ENCODE measurements around the gene R3HDM2.

Gene R3HDM2

DNA sequence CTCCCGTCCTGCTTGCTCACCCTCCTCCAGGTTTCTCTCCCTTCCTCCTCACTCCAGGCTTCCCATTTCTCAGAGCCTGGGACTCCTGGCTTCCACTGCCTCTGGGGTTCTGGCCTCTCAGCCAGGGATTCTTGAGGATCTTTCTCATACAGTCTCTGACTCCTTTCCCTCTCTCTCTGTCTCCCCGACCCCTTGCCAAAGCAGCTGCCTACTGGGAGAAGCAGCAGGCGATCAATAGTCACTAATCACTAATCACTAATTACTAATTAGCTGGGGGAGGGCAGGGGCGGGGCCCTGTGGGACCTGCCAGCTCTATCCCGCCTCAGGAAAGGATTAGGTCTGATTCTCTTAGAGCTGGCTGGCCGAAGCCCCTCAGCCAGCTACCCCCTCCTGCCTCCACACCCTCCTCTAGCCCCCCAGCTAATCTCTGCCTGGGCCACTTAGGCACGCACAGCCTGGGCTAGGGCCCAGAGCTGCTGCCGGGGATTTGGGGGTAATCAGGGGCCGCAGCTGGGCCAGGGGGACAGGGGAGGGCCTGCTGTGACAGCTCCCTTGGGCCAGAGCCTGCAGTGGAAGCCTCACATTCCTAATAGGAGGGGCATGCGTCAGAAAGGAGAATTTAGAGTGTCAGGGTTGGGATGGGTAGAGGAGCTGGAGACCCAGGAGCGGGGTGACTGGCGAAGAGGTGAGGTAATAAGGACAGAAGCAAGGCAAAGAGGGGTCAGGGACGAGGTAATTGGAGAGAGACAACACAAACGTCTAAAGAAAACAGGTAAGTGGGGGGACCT, 211.4 kb downstream of the R3HDM2 start:
- Histone ChIP-seq H3K9me3 (ENCODE audit: low read length) (no peaks in the 10 kb centered on the region), H3K36me3 (ENCODE audit: insufficient read depth, low read length) (no peaks in the 10 kb centered on the region), H3K4me1 (ENCODE audit: insufficient read depth, low read length) (peaks cover 33% of the 10 kb centered on the region), H3K27me3 (ENCODE audit: insufficient read depth, low read length) (peaks cover 88% of the 10 kb centered on the region), H2AFZ (ENCODE audit: low read depth, low read length) (no peak overlapping the region), H3K4me3 (ENCODE audit: low read length) (no peak overlapping the region)

DNA sequence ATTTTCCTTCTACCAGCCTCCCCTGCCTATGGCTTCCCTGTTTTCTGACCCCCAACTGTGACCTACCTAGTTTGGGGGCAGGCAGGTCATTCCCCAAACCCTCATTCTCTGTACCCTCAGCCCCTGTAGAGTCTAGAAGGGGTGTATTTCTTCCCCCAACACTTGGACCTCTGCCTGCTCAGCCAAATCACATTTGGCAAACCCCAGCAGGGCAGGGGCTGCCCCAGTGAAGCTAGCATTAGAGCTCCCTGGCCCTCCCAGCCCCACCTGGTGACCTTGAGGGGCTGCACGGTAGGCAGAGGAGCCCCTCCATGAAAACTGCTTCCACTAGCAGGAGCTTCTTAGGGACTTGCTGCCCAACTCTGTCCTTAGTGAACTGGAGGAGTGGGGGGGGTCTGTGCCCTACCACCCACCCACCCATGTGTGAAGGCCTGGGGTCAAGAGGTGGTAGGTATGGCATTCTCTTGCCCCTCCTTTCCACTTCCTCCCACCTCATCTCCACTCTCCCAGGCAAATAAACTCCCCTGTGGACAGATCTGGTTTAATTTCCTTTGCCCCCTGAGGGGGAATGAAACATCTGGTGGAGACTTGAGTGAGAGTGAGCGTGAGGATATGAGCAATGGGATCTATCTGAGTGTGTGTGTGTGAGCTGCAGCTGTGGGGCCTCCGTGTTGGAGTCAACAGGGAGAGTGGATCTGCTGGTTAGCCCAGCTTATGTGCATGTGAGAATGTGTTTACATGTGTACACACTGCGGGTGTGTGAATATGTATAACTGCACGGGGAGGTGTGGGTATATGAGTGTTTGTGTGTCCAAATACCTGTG, 212.6 kb downstream of the R3HDM2 start:
- Histone ChIP-seq H3K9me3 (ENCODE audit: low read length) (no peaks in the 10 kb centered on the region), H3K4me1 (ENCODE audit: insufficient read depth, low read length) (peaks cover 36% of the 10 kb centered on the region), H3K36me3 (ENCODE audit: insufficient read depth, low read length) (no peaks in the 10 kb centered on the region), H3K27me3 (ENCODE audit: insufficient read depth, low read length) (peaks cover 76% of the 10 kb centered on the region), H3K4me3 (ENCODE audit: low read length) (no peak overlapping the region), H2AFZ (ENCODE audit: low read depth, low read length) (no peak overlapping the region)

- peaks cover 66% of the 10 kb centered on the region for H3K27me3 ChIP-seq (ENCODE audit: insufficient read depth, low read length)
- H2AFZ ChIP-seq (ENCODE audit: low read depth, low read length): no peak overlapping the region
- no peaks in the 10 kb centered on the region for H3K9me3 ChIP-seq (ENCODE audit: low read length)
- peaks cover 36% of the 10 kb centered on the region for H3K4me1 ChIP-seq (ENCODE audit: insufficient read depth, low read length)
- H3K36me3 ChIP-seq (ENCODE audit: insufficient read depth, low read length): peaks cover 2% of the 10 kb centered on the region
- H3K4me3 ChIP-seq (ENCODE audit: low read length): peak overlapping the region; percentile 23
Measured at GRCh38 chr12:57216921-57217879, 213.6 kb downstream of the R3HDM2 start.

DNA sequence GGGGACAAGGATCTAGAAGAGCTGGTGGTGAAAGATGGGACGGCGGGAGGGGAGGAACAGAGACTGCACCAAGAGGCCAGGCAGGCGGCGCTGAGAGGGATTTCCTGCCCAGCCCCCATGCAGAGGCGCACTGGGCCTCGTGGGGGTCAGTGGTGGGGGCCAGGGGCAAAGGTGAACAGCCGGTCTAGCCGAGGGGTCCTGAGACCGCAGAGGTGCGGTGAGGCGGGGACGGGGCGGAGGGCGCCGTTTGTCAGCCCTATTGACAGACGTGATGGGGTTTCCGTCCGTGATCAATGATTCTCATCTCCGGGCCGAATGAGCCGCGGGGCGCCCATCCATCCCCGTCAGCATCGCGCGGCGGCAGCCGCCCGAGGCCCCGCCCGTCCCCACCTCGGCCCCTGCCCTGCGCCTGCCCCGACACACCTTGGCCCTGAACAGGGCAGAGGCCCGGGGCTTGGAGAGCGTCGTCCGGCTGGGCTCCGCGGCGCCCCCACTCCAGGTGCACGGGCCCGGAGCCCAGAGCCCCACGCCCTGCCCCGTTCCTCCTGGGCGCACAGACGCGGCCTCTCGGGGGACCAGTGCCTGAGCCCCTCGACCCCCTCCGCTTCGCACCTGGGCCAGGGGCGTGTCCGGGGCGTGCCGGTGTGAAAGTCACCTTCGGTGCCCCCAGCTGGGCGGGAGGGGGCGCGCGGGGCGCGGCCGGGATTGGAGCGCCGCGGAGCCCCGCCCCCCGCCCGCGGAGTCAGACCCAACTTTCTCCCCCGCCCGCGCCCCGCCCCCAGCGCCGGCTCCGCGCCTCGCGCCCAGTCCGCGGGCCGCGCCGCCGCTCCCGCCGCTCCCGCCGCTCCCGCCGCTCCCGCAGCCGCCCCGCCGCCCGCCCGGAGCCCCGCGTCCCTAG, 214.6 kb downstream of the R3HDM2 start, which contains the start of gene NXPH4:
NXPH4 (plus strand) TSS at position 781 of the 898 bp plus-strand sequence. CDS start 176 bp downstream, outside the sequence.
- H3K9me3 ChIP-seq (ENCODE audit: low read length): no peaks in the 10 kb centered on the region
- H3K27me3 ChIP-seq (ENCODE audit: insufficient read depth, low read length): peaks cover 56% of the 10 kb centered on the region
- peaks cover 6% of the 10 kb centered on the region for H3K36me3 ChIP-seq (ENCODE audit: insufficient read depth, low read length)
- H3K4me1 ChIP-seq (ENCODE audit: insufficient read depth, low read length): peaks cover 32% of the 10 kb centered on the region
- peak within 1 kb of the TSS; percentile 23 for H3K4me3 ChIP-seq (ENCODE audit: low read length)
- H2AFZ ChIP-seq (ENCODE audit: low read depth, low read length): no peak within 1 kb of the TSS

- Histone ChIP-seq H2AFZ (ENCODE audit: low read depth, low read length) (no peak overlapping the region), H3K4me1 (ENCODE audit: insufficient read depth, low read length) (peaks cover 32% of the 10 kb centered on the region), H3K36me3 (ENCODE audit: insufficient read depth, low read length) (peaks cover 11% of the 10 kb centered on the region), H3K4me3 (ENCODE audit: low read length) (no peak overlapping the region), H3K9me3 (ENCODE audit: low read length) (no peaks in the 10 kb centered on the region), H3K27me3 (ENCODE audit: insufficient read depth, low read length) (peaks cover 50% of the 10 kb centered on the region)
Measured at GRCh38 chr12:57215668-57216013, 215.2 kb downstream of the R3HDM2 start.

DNA sequence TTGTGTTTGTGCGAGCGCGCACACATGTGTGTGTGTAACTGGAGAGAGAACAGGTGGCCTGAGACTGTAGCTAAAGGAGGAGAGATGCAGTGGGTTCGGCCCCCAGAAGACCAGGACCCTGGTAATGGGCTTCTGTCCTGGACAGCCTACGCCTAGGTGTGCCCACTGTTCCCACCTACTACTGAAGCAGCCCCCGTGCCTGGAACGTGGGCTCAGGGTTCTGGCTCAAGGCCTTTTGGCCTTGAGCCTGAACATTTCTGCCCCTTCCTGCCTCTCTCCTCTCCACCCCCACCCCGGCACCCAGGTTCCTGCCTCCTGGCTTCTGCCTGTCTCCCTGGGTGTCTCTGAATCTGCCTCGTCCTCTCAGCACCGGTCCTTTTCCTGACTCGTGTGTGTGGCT, 215.8 kb downstream of the R3HDM2 start:
- H3K27me3 ChIP-seq (ENCODE audit: insufficient read depth, low read length): peaks cover 48% of the 10 kb centered on the region
- peaks cover 15% of the 10 kb centered on the region for H3K36me3 ChIP-seq (ENCODE audit: insufficient read depth, low read length)
- no peak overlapping the region for H2AFZ ChIP-seq (ENCODE audit: low read depth, low read length)
- H3K9me3 ChIP-seq (ENCODE audit: low read length): no peaks in the 10 kb centered on the region
- peaks cover 32% of the 10 kb centered on the region for H3K4me1 ChIP-seq (ENCODE audit: insufficient read depth, low read length)
- H3K4me3 ChIP-seq (ENCODE audit: low read length): no peak overlapping the region

- peaks cover 41% of the 10 kb centered on the region for H3K27me3 ChIP-seq (ENCODE audit: insufficient read depth, low read length)
- peaks cover 25% of the 10 kb centered on the region for H3K4me1 ChIP-seq (ENCODE audit: insufficient read depth, low read length)
- no peaks in the 10 kb centered on the region for H3K9me3 ChIP-seq (ENCODE audit: low read length)
- H2AFZ ChIP-seq (ENCODE audit: low read depth, low read length): no peak overlapping the region
- H3K4me3 ChIP-seq (ENCODE audit: low read length): no peak overlapping the region
- peaks cover 19% of the 10 kb centered on the region for H3K36me3 ChIP-seq (ENCODE audit: insufficient read depth, low read length)
Measured at GRCh38 chr12:57214398-57214781, 216.5 kb downstream of the R3HDM2 start.

- no peaks in the 10 kb centered on the region for H3K9me3 ChIP-seq (ENCODE audit: low read length)
- H2AFZ ChIP-seq (ENCODE audit: low read depth, low read length): no peak overlapping the region
- H3K4me1 ChIP-seq (ENCODE audit: insufficient read depth, low read length): peaks cover 24% of the 10 kb centered on the region
- peaks cover 36% of the 10 kb centered on the region for H3K27me3 ChIP-seq (ENCODE audit: insufficient read depth, low read length)
- peaks cover 24% of the 10 kb centered on the region for H3K36me3 ChIP-seq (ENCODE audit: insufficient read depth, low read length)
- no peak overlapping the region for H3K4me3 ChIP-seq (ENCODE audit: low read length)
Measured at GRCh38 chr12:57213763-57214397, 217.0 kb downstream of the R3HDM2 start.

- Histone ChIP-seq H3K4me3 (ENCODE audit: low read length) (no peak overlapping the region), H3K36me3 (ENCODE audit: insufficient read depth, low read length) (peaks cover 30% of the 10 kb centered on the region), H3K27me3 (ENCODE audit: insufficient read depth, low read length) (peaks cover 29% of the 10 kb centered on the region), H2AFZ (ENCODE audit: low read depth, low read length) (no peak overlapping the region), H3K9me3 (ENCODE audit: low read length) (no peaks in the 10 kb centered on the region), H3K4me1 (ENCODE audit: insufficient read depth, low read length) (peaks cover 24% of the 10 kb centered on the region)
Measured at GRCh38 chr12:57213058-57213715, 217.7 kb downstream of the R3HDM2 start.

DNA sequence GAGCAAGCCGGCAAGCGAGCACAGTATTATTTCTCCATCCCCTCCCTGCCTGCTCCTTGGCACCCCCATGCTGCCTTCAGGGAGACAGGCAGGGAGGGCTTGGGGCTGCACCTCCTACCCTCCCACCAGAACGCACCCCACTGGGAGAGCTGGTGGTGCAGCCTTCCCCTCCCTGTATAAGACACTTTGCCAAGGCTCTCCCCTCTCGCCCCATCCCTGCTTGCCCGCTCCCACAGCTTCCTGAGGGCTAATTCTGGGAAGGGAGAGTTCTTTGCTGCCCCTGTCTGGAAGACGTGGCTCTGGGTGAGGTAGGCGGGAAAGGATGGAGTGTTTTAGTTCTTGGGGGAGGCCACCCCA, 218.2 kb downstream of the R3HDM2 start:
- H2AFZ ChIP-seq (ENCODE audit: low read depth, low read length): no peak overlapping the region
- H3K4me1 ChIP-seq (ENCODE audit: insufficient read depth, low read length): peaks cover 23% of the 10 kb centered on the region
- H3K36me3 ChIP-seq (ENCODE audit: insufficient read depth, low read length): peaks cover 35% of the 10 kb centered on the region
- peaks cover 24% of the 10 kb centered on the region for H3K27me3 ChIP-seq (ENCODE audit: insufficient read depth, low read length)
- H3K4me3 ChIP-seq (ENCODE audit: low read length): no peak overlapping the region
- no peaks in the 10 kb centered on the region for H3K9me3 ChIP-seq (ENCODE audit: low read length)

Data from neuron (in vitro differentiated cells).